HG03097 (cell line): Measurements from ENCODE around the gene VSIR.

Experiments
- ATAC-seq: cut with Tn5 transposase; IDR thresholded peaks from one replicate; pipeline ENCODE4 v1.9.1; 2021; ENCODE audit not compliant: unreplicated experiment, low FRiP score

Gene VSIR

DNA sequence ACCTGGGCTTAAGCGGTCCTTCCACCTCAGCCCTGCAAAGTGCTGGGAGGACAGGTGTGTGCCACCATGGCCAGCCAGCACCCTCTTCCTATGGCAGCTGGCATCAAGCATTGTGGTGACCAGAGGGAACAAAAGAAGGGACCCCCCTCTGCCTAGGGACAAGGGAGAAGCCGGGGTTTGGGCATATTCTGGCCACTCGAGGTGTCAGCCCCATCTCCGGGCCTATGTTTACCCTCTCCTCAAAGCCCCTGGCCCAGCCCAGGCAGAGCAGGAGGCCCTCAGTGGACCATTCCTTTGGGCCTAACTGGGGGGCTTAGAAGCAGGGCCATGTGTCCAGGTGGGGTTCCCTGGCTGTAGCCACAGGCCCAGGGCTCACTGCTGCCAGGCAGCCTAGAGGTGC, 23.9 kb downstream of the VSIR start:
- no peak for ATAC-seq

GRCh38 chr10:71748671-71749191, 24.6 kb downstream of the VSIR start:
- peak; percentile 59 for ATAC-seq

DNA sequence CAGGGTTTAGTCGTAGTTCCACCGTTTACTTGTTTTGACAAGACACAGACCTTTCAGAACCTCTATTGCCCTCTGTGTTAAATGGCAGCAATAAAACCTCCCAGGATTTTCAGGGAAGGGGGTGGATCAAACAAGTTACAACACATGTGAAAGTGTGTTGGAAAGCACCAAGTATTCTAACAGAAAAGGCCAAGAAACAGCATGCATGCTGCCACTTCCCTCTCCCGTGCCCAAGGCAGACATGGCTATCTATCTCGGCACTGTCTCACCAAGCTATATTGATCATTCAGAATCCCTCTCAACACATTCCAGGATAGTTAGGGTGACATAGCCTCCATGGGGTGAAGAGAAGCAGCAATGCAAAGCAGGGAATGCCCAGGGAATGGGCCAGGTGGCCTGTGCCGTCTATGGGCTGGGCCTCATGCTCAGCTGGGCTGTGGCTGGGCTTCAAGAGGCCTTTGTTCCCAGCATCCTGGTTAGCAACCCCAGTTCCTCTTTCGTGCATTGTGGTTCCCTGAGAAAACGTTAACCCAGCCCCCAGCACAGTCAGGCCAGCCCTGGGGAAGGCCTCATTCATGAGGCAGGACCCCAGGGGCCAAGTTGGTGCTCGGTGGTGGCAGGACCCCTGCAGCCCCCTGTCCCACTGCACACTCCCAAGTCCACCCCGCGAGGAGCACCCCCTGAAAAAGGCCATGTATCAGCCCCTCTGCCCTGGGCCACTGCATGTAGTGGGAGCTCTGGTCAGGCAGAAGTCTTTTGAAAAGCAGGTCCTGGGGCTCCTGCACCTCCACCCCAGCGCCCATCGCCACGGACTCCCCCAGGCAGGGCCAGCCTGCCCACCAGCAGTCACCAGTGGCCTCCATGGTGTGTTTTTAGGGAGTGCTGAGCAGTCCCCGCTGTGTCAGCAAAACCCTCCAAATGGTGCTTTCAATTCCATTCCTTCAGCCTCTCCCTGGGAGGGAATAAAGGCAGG, 25.5 kb downstream of the VSIR start:
- ATAC-seq: no peak

DNA sequence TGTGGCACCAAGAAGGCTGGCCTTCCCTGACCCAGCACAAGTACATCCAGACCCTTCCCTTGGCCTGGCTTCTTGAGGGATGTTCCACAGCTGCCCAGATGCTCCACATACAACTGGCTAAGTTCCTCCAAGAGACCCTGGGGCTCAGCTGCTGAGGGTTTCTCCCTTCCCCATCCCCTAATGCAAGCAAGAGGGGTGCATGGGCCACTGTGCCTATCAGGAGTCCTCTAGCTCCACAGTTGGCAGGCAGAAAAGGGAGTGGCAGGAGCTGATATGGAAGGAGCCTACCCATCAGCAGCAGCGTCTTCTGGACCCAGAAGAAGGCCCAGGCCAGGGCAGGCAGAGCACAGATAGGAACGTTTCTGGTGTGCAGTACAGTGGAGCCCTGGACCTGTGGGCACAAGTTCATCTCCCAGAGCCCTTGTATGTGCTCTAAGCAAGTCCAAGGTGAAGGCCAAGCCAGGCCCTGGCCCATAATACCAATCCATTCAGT, 26.2 kb downstream of the VSIR start:
- no peak for ATAC-seq

DNA sequence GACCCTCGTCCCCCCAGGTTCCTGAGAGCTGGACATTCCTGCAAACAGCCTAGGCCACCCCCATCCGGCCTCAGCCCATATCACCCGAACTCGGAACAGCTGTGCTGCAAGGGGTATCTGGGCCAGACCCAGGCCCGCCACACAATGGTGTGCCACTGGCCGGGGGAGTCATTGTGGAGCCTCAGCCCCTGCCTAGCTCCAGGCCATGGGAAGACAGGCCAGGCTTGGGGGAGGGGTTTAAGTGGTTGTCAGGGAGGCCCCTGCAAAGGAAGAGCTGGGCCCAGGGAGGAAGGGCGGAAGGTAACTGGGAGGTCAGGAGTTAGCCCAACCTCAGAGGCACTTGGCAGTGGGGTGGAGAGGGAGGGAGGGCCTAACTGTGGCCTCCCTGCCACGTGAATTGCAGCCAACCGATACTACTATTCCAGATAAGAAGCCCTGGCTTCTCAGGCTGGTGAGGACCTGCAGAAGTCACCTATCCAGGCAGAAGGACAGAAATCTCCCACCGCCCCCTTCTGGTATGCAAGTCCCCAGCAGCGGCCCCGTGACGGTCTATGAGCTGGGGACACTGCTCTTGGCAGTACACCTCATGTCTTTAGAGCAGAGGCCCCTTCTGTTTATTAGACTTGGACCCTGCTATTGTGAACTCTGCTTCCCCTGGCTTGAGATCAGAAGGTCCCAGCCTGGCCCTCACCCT, 26.8 kb downstream of the VSIR start:
- no peak for ATAC-seq

DNA sequence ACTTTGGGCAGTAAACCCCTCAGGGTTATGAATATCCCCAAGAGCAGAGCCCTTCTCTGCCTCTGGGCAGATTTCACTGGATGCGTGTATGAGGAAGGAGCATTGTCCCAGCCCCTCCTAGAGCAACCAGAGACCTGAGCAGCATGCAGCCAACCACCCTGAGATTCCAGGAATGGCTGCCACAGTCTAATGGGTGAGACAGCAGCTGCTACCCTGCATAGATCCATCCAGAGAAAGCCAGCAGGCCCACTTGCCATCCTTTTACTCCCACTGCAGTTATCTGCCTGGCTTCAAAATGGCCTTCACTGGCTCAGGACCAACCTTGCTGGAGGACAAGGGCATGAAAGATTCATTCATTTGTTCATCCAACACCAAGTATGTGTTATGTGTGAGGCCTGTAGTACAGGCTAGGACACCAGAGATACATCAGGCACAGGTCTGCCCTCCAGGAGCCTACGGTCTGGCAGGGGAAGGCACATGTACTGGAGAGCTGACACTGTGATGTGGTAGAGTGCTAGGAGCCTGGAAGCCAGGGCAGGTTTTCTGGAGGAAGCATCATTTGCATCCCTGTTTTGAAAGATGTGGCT, 27.6 kb downstream of the VSIR start:
- no peak for ATAC-seq

DNA sequence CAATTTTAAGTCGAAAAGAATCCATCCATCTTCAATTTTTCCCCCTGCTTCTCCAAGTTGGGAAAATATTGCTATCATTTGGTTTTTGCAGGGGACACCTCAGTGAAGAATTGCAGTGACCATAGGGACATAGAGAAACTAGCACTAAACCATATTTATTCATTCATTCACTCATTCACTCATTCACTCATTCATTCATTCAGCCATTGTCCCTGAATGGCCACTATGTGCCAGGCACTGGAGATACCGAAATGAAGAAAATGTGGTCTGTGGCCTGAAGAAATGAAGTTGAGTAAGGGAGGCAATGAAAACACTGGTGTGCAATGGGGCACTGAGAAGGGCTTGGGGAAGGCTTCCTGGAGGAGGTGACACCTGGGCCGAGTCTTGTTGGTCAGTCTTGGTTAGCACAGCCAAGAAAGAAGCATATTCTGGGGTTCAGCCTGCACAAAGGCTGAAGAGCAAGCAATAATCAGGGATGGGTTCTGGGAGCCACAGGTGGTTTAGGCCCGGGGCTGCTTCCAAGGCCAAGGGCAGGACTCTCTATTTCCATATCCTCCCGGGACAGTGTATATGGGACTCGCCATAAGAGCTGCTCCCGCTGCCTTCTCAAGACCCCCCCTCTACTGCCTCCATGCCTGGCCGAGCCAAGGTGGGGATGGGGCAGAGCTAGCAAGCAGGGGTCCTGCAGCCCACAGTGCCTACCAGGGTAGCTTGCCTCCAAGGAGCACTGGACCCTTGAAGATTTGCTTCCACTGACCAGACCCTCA, 28.2 kb downstream of the VSIR start:
- ATAC-seq: no peak

DNA sequence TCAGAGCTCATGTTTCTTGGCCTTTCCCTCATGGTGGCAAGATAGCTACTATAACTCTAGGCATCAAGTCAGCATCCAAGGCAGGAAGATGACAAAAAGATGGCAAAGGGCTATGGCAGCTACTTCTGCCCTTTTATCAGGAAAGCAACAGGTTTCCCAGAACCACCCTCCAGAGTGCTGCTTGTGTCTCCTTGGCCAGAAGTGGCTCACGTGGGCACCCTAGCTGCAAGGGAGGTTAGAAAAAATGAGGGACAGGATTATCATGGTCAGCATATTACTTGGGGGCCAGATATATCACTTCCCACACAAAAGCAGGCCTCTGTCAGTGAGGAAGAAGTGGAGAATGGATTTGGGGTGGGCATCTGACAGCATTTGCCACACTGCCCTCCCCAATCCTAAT, 29.5 kb downstream of the VSIR start:
- ATAC-seq: no peak

DNA sequence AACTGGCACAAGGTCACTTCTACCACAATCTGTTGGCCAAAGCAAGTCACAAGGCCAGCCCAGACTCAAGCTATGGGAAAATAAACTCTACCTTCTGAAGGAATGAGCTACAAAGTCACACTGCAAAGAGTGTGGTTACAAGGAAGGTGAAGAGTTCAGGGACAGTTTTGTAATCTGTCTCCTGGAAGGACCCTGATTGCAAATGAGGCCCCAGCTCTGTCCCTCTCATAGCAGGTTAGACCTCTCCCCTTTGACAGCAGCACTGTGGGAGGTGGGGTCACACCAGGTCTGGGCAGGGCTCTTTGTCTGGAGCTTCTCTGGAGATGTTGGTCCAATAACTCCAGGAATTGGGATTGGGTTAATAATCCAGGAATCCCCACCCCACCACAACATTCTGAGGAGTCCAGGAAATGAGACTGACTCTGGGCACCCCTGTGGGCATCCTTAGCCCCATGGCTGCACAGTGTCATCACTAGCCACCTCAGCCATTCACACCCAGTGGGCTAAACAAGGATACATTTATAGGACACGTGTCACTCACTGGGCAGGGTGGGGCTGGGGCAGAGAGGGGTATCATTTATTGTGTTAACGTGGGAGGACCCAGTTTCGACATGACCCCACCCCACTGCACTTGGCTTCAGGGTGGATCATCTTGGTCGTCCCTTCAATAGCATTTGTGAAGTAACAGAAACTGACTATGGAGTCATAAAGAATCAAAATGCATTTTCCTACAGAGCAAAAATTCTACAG, 30.1 kb downstream of the VSIR start:
- ATAC-seq: no peak

DNA sequence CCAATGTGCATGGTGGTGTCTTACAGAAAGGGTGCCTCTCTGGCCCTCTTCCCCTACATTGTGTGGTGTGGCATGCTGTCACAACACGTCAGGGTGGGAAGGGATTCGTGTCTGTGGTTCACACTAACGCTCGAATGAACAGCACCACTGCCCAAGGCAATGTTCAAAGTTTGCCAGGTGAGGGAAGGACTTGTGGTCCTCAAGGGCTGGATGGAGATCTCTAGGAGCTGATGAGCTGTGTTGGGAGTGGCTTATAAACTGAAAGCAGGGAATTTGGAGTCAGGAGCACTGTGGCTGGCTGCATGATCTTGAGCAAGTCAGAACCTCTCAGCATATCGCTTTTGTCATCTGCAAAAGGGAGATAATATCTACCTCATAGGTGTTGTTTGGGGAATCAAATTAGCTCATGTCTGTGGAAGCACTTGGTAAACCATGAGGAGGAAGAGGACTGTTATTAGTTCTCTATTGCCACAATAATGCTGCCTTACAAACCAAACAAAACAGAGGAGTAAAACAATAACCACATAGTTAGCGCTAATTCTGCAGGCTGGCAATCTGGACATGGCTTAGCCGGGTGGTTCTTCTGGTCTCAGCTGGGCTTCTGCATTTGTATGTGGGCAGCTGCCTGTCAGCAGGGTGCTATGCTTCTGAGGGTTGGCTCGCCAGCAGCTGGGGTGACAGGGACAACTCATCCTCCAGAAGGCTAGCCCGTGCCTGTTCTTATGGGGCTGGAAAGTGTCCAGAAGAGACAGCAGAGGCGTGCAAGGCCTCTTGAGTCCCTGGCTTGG, 30.8 kb downstream of the VSIR start:
- no peak for ATAC-seq

DNA sequence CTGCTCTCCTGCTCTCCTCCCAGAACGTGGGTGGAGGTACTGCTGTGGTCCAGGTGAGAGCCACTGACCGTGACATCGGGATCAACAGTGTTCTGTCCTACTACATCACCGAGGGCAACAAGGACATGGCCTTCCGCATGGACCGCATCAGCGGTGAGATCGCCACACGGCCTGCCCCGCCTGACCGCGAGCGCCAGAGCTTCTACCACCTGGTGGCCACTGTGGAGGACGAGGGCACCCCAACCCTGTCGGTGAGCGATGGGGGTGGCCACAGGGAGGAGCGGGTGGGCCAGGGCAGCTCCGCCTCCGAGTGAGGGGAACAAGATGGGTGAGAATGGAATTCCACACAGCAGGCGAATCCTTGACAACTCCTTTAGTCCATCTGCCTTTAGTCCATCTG, 31.6 kb downstream of the VSIR start:
- ATAC-seq: no peak

DNA sequence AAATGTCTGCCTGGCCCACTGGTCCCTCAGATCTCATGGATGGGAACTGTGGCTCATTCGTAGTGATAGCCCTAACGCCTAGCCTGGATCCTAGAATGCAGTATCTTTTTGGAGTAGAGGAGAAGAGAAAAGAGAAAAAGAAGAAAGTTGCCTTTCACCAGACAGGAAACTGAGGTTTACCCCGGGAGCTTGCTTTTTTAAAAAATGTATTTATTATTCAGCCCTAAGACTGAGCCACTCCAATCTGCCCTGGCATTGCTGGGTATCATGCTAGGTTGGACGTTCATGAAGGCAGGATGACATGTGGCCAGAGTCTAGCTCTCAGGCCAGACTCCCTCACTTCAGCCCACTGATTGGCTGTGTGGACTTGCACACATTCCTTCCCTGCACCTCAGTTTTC, 32.3 kb downstream of the VSIR start:
- no peak for ATAC-seq

GRCh38 chr10:71740069-71740653, 33.2 kb downstream of the VSIR start:
- ATAC-seq: no peak

DNA sequence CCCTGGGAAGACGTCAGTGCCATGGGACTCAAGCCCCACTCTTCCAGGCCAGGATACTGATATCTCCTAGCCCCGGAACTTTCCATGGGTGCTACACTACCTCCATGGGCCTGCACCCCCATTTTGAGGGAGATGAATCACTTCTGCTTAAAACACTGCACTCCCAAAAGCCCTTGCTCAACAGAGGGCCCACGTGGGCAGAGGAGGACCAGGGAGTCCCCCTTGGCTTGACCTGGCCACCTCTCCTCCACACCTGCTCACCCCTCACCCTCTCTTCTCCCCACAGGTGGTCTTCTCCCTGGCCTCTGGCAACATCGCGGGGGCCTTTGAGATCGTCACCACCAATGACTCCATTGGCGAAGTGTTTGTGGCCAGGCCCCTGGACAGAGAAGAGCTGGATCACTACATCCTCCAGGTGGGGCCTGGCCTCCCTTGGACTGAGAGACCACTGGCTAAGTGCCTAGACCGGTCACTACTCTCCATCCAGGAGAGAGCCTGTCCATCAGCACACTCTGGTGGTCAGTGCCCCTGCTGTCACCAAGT, 33.9 kb downstream of the VSIR start:
- ATAC-seq: no peak

GRCh38 chr10:71737834-71738197, 35.5 kb downstream of the VSIR start:
- no peak for ATAC-seq

DNA sequence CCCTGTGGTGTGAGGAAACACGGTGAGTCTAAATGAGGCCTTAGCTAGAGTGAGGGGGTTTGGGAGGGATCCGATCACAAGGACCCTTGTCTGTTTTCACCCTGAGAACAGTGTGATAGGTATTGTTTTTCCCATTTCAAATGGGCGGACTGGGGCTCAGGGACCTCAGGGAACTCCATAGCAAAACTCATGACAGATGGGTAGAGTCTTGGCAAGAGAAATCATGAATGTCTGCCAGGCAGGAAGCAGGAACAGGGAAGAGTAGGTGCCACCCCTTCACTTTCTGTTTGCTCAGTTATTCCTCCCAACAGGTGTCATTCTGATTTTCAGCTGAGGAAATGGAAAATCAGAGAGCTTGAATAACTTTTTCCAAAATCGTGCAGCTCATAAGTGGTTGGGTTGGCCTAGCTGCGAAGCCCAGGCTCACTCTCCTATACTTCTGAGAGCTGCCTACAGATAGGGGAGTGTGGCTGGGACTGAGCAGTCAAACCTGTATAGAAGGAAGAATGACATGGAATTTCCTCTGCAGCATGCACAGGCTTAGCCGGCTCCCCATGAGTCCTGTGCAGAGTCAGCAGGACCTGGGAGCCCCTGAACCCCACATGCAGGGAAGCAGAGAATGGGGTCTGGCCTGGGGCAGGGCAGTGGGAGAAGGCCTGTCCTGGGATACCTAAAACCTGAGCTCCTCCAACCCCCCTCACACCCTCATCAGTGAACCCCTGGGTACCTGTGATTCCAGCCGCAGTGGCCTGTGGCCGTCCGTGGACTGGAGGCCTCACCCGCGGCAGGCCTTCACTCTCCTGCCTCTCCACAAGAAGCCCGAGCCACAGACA, 36.1 kb downstream of the VSIR start:
- no peak for ATAC-seq

- no peak for ATAC-seq
Measured at GRCh38 chr10:71736570-71736952, 36.8 kb downstream of the VSIR start.
